Activated naive CD4-positive, alpha-beta T cell treated with Interleukin-2 at 50 U/mL for 16 hours (primary cell): Measurements from ENCODE around the gene CTCF.

Experiments
- DNase-seq: peaks from one replicate; pipeline ENCODE4 v3.0.0-alpha.2; 2020

CTCF gene

DNA sequence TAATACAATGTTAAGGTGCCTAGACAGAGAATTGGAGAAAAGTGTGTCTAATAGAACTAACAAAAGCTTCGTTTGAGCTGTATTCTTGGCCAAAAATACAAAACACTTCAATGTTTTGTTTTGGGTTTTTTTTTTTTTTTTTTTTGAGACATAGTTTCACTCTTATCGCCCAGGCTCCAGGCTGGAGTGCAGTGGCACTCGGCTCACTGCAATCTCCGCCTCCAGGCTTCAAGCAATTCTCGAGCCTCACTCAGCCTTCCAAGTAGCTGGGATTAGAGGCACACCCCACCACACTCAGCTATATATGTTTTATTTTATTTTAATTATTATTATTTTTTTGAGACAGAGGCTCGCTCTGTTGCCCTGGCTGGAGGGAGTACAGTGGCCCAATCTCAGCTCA, 44.3 kb downstream of the CTCF start:
- DNase-seq: no peak

DNA sequence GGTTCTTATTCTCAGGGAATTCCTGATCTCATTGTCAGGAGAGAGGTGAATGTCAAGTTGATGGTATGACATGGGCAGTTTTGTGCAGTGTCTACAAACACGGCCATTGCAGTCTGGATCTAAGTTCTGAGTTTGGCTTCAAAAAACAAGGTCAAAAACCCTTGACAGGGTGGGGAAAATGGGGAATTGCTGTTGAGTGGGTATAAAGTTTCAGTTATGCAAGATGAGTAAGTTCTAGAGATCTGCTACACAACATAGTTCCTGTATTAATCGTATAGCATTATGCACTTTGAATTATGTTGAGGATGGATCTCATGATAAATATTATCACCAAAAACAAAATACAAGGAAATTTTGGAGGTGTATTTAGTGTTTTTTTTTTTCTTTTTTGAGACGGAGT, 46.0 kb downstream of the CTCF start:
- no peak for DNase-seq

- DNase-seq: no peak
These were observed 51.5 kb downstream of the CTCF start for GRCh38 chr16:67613808-67614207.

GRCh38 chr16:67628216-67628615, 65.9 kb downstream of the CTCF start:
- no peak for DNase-seq

DNA sequence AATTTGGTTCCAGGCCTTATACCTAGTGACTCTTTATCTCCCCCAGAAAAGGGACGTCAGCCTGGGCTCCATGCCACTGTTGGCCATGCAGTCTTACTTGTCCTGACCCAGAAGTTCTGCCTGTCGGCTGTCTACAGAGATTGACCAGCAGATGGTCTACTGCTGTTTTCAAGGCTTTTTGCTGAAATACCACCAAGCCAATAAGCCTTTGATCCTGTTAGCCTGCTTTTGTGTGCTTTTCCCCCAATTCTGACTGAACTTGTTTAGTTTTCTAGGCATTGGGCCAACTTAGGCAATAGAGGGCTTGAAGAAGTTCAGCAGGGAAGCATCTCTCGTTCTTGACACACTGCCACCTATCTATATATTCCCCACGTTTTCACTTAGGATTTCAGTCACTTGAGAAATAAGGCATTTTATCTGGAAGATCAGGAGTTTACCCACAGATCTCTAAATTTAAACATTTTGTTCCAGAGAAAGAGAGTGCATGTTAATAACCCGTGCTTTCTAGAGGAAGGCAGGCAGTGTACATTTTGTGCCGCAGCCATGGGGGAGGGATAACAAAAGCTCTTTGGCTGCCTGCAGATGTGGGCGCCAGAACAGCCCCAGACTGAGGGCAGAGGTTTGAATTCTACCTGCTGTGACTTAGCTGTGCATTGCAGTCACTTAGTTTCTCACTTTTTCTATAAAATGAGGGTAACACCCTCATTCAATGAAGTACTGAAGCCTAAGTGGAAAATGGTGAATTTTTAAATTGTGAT, 70.3 kb downstream of the CTCF start:
- DNase-seq: no peak

DNA sequence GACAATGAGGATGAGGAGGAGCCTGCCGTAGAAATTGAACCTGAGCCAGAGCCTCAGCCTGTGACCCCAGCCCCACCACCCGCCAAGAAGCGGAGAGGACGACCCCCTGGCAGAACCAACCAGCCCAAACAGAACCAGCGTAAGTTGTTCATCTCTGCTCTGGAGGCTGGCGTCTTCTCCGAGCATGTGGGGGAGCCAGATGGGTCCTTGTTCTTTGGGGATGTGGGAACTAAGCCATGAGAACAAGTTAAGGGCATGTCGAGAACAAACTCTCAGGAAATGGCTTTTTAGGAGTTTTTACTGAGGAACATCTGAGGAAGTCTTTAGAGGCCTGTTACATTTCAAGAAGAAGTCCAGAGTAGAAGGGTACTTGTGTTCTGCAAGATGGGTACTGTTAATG, 74.4 kb downstream of the CTCF start:
- no peak for DNase-seq

GRCh38 chr16:67637625-67638024, 75.3 kb downstream of the CTCF start:
- no peak for DNase-seq

DNA sequence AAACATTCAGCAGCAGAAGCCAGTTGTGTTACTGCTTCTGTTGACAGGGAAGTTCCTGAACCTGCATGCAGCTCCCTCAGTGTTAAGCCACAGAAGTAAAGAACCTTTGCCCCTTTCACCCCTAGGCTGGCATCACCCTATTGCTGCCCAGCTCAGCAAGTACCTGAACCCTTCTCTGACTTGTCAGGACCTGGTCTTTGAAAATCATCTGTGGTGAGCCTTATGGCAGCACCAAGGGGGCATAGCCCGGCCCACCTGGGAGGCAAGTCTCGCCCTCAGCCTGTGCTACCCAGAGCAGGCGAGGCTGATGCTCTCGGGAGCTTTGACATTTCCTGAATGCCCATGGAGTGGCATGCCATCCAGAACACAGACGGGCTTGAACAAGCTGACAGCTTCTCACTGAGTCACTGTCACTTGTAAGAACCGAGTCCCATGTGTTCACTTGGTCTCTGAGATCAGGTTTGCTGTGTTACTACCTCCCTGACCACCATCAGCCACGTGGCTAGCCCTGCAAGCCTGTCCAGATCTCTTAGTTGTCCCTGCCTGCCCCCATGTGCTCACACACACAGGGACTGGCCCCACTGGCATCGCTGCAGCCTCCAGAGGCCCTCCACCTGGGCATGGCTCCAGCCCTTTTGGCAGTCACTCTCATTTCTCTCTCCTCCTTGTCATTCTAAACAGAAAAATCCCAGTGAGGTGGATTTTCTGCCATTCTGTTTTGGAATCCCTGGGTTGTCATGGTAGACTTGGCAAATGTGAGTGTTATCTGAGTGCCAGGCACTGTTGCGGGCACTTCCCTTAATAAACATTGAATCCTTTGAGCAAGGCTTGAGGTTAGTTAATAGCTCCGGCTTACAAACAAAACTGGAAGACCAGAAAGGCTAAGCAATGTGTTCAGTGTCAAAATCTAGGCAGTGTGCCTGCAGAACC, 79.7 kb downstream of the CTCF start:
- no peak for DNase-seq

- no peak for DNase-seq
These were observed 81.7 kb downstream of the CTCF start for GRCh38 chr16:67644038-67644437.

DNA sequence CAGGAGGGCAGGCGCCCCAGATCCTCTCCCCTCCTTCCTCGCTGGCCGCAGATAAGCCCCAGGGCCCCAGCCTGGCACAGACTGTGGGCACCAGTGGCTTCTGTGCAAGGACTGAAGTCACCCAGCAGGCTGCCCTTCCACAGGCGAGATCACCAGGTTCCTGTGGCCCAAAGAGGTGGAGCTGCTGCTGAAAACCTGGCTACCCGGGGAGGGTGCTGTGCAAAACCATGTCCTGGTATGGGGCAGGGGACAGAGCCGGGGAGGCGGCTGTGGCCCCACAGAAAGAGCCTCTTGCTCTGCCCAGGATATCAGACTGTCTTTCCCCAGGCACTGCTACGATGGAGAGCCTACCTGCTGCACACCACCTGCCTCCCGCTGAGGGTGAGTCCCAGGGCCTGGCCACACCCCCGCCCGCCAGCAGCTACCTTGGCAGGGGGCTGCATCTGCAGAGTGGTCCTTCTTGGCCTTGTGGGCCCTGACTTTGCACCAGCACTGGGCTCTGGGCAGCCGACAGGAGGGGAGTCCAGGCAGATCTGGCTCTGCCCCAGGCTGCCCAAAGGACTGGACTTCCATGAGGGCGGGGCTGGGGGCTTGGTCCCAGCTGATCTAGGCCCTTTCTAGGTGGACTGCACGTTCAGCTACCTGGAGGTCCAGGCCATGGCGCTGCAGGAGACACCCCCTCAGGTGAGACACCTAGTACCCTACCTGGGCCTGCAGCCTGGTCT, 83.2 kb downstream of the CTCF start:
- DNase-seq: no peak

DNA sequence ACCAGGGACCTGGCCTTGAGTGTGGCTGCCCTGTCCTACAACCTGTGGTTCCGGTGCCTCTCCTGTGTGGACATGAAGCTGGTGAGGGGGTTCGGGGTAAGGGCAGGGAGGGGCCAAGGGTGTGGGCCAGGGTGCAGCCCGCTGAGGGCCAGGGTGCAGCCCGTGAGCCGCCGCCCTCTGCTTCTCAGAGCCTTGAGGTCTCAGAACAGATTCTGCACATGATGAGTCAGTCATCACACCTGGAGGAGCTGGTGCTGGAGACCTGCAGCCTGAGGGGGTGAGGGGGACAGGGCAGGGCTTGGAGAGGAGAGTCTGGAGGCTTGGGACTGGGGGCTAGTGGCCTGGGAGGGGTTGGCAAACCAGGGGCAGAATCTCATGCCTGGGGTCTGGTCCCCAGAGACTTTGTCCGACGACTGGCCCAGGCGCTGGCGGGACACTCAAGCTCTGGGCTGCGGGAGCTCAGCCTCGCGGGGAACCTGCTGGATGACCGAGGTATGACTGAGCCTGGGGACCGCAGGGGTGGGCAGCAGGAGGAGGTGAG, 84.9 kb downstream of the CTCF start:
- no peak for DNase-seq

DNA sequence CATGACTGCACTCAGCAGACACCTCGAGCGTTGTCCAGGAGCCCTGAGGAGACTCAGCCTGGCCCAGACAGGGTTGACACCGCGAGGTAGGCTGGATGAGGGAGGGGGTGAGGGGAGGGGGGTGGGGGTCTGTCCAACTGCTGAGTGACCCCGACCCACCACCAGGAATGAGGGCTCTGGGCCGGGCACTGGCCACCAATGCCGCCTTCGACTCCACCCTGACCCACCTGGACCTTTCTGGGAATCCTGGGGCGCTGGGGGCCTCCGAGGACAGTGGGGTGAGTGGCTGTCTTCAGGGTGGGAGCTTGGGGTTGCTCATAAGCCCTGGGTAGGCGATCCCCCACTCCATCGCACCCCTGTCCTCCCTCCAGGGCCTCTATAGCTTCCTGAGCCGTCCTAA, 85.4 kb downstream of the CTCF start:
- DNase-seq: no peak

- DNase-seq: no peak
These were observed 85.9 kb downstream of the CTCF start for GRCh38 chr16:67648088-67648763.

DNA sequence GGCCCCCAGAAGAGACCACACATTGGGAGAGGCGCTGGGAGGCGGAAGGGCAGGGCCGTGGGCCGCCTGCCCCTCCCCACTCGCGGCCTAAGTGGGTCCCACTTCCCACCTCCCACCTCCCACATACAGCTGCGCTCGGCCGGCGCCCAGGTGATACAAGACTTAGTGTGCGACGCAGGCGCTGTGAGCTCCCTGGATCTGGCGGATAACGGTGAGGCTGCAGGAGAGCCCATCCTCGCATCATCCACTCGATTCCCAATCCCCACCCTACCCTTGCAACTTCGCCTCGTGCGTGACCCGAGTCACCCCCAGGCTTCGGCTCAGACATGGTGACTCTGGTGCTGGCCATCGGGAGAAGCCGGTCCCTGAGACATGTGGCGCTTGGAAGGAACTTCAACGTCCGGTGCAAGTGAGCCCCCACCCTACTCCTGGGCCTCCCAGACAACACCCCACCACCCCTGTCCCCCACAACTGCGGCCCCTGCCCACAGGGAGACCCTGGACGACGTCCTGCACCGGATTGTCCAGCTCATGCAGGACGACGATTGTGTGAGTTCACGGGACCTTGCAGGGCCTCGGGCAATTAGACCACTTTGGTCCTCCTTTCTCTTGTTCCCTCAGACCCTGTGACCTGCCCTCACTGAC, 86.6 kb downstream of the CTCF start:
- no peak for DNase-seq

- DNase-seq: no peak
These were observed 87.2 kb downstream of the CTCF start for GRCh38 chr16:67649494-67649931.

- no peak for DNase-seq
These were observed 87.7 kb downstream of the CTCF start for GRCh38 chr16:67650023-67650422.

DNA sequence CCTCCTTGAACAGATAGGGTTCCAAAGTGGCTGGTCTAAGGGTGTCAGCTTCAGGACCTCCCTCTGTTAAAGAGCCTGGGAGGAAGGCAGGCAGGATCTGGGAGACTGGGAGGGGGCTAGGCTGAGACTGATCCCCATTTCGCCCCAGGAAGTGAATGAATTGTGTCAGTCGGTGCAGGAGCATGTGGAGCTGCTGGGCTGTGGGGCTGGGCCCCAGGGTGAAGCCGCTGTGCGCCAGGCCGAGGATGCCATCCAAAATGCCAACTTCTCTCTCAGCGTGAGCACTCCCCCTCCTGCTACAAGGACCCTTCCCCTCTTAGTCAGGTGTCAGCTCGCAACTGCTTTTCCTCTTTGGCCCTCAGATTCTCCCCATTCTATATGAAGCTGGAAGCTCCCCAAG, 88.7 kb downstream of the CTCF start:
- DNase-seq: no peak

DNA sequence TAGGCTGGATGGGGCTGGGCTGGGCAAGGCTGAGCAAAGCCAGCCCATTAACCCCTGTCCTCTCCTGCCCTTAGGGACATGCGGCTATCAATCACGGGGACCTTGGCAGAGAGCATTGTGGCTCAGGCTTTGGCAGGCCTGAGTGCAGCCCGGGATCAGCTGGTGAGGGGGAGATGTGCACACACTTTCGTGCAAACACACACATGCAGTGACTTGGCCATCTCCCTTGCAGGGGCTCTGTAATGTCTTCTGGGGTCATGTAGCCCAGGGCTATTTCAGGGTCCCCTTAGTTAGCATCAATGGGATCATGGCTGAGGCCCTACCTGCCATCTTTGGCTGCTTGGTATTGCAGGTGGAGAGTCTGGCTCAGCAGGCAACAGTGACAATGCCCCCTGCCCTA, 89.5 kb downstream of the CTCF start:
- DNase-seq: no peak

DNA sequence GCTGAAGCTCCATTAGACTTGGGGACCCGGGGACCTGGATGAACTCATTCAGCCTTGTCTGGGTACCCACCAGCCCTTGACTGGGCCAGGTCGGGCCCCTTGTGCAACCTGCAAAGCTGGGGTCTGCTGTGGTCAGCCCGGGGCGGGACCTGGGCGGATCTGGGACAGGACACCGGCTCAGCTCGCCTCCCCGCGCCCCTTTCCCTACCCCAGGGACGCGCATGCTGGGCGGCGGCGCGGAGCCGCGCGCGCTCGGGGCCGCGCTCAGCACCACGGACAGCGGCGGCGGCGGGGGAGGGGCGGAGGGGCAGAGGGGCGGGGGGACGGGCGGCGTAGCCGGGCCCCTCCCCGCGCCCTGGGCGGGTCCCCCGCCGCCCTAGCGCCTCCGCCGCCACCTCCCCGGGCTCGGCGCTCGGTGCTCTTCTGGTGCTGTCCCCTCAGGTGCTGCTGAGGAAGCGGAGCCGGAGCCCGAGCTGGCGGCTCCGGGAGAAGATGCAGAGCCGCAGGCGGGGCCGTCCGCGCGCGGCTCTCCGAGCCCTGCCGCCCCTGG, 90.3 kb downstream of the CTCF start:
- DNase-seq: no peak

DNA sequence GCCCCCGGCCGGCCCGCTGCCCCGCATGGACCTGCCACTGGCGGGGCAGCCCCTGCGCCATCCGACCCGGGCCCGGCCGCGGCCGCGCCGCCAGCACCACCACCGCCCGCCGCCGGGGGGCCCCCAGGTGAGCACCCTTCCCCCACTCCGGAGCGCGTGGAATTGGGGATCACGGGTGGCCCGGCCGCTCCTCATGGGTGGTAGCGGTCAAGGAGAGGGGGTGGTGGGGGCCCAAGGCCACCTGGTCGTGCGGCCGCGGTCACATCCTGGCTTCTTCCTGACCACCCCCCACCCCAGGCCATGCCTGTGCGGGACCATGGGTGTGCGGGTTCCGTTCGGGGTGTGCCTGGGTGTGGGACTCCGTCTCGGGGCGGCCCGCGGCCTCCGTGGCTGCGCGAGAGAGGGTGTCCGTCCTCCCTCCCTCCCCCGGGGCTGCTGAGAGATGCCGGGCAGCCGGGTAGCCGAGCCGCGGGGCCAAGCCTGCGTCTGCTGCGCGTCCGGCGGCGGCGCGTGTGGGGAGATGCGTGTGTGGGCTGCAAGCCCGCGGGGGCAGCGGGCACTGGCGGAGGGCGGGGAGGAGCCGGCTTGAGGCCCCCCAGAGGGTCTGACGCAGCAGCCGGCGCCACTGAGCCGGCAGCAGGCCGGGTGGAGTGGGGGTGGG, 90.9 kb downstream of the CTCF start:
- no peak for DNase-seq

DNA sequence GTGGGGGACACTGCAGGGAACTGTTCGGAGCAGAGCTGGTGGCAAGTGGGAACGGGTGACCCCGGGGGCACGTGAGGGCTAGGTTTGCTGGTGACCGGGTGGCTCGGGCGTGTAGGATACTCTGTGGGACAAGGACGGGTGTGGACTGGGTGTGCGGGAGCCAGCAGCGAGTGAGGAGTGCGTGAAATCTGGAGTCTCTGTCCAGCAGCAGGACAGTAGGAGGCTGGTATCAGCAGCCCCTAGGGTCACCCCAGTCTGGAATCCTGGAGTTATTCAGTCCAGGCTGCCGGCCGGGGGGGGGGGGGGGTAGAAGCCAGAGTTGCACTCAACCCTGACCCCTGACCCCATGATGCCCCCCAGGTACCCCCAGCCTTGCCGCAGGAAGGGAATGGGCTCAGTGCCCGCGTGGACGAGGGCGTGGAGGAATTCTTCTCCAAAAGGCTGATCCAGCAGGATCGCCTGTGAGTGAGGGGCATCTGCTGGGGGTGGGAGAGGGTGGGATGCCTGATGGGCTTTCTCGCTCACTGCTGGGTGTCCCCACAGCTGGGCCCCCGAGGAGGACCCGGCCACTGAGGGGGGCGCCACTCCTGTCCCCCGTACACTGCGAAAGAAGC, 91.6 kb downstream of the CTCF start:
- DNase-seq: no peak
